H9 (cell line): Measurements from ENCODE around the gene ACOT7. TPM values are rescaled to one million over a fixed set of nuclear protein-coding genes. Genes with fewer than 3 reads are reported as not detected.

Experiments
- DNase-seq: peaks from one replicate; pipeline ENCODE4 v3.0.0-alpha.2; 2017
- H2AFZ ChIP-seq: one replicate; pipeline ENCODE4 v1.6.1; 2013; ENCODE audit warnings: mild to moderate bottlenecking, low read length, control low read depth, moderate library complexity
- H2AK5ac ChIP-seq: 2 replicates; pipeline ENCODE4 v1.6.1; 2013; ENCODE audit warnings: low read length, control low read depth, mixed read lengths; ENCODE audit not compliant: insufficient read length
- H2BK120ac ChIP-seq: one replicate; pipeline ENCODE4 v1.6.1; 2013; ENCODE audit warnings: low read depth, mild to moderate bottlenecking, low read length, control low read depth, inconsistent platforms; ENCODE audit not compliant: poor library complexity, severe bottlenecking
- H2BK12ac ChIP-seq: 2 replicates; pipeline ENCODE4 v1.6.1; 2013; ENCODE audit warnings: low read length, control low read depth, mixed read lengths, low read depth; ENCODE audit not compliant: insufficient read length
- H2BK15ac ChIP-seq: 2 replicates; pipeline ENCODE4 v1.6.1; 2013; ENCODE audit warnings: low read depth, low read length, control low read depth
- H2BK20ac ChIP-seq: one replicate; pipeline ENCODE4 v1.6.1; 2013; ENCODE audit warnings: low read depth, mild to moderate bottlenecking, low read length, control low read depth, inconsistent platforms; ENCODE audit not compliant: poor library complexity, severe bottlenecking
- H2BK5ac ChIP-seq: 2 replicates; pipeline ENCODE4 v1.6.1; 2013; ENCODE audit warnings: low read length, control low read depth, mixed read lengths; ENCODE audit not compliant: insufficient read length
- H3K14ac ChIP-seq: 2 replicates; pipeline ENCODE4 v1.6.1; 2013; ENCODE audit warnings: low read length, control low read depth; ENCODE audit not compliant: insufficient read depth
- H3K18ac ChIP-seq: 2 replicates; pipeline ENCODE4 v1.6.1; 2013; ENCODE audit warnings: low read depth, mild to moderate bottlenecking, mixed read lengths, low read length, control low read depth; ENCODE audit not compliant: insufficient read length
- H3K23ac ChIP-seq: 2 replicates; pipeline ENCODE4 v1.6.1; 2013; ENCODE audit warnings: low read length, control low read depth, mixed read lengths, low read depth; ENCODE audit not compliant: insufficient read length
- H3K23me2 ChIP-seq: 2 replicates; pipeline ENCODE4 v1.6.1; 2013; ENCODE audit warnings: low read depth, mild to moderate bottlenecking, mixed read lengths, low read length, control low read depth; ENCODE audit not compliant: insufficient read length, poor library complexity, severe bottlenecking
- H3K27ac ChIP-seq: 2 replicates; pipeline ENCODE4 v1.5.1; 2013; ENCODE audit warnings: low read length, control low read depth, mixed read lengths, low read depth; ENCODE audit not compliant: insufficient read length
- H3K27me3 ChIP-seq: 2 replicates; pipeline ENCODE4 v1.6.1; 2013; ENCODE audit warnings: low read length, control low read depth, inconsistent platforms; ENCODE audit not compliant: insufficient read depth
- H3K4ac ChIP-seq: 2 replicates; pipeline ENCODE4 v1.6.1; 2013; ENCODE audit warnings: low read depth, mild to moderate bottlenecking, control low read depth, inconsistent platforms, low read length, moderate library complexity
- H3K4me1 ChIP-seq: 2 replicates; pipeline ENCODE4 v1.6.1; 2013; ENCODE audit warnings: low read length, control low read depth, inconsistent platforms; ENCODE audit not compliant: insufficient read depth
- H3K4me2 ChIP-seq: 2 replicates; pipeline ENCODE4 v1.6.1; 2013; ENCODE audit warnings: low read length, control low read depth, mixed read lengths; ENCODE audit not compliant: insufficient read length, insufficient read depth
- H3K56ac ChIP-seq: 2 replicates; pipeline ENCODE4 v1.6.1; 2013; ENCODE audit warnings: low read depth, mild to moderate bottlenecking, mixed read lengths, low read length, control low read depth; ENCODE audit not compliant: insufficient read length
- H3K79me1 ChIP-seq: 2 replicates; pipeline ENCODE4 v1.6.1; 2013; ENCODE audit warnings: low read depth, mild to moderate bottlenecking, moderate library complexity, low read length, control low read depth, inconsistent platforms; ENCODE audit not compliant: insufficient read depth, poor library complexity, severe bottlenecking
- H3K79me2 ChIP-seq: 2 replicates; pipeline ENCODE4 v1.6.1; 2013; ENCODE audit warnings: low read length, control low read depth, inconsistent platforms; ENCODE audit not compliant: insufficient read depth
- H3K9ac ChIP-seq: 2 replicates; pipeline ENCODE4 v1.6.1; 2013; ENCODE audit warnings: low read length, control low read depth, mixed read lengths; ENCODE audit not compliant: insufficient read length; ENCODE audit errors: extremely low read depth
- H3K9me3 ChIP-seq: one replicate; pipeline ENCODE4 v1.6.1; 2013; ENCODE audit warnings: low read depth, low read length, inconsistent platforms; ENCODE audit not compliant: control insufficient read depth
- H3T11ph ChIP-seq: one replicate; pipeline ENCODE4 v1.6.1; 2013; ENCODE audit warnings: mild to moderate bottlenecking, low read length, control low read depth, inconsistent platforms
- H4K20me1 ChIP-seq: one replicate; pipeline ENCODE4 v1.6.1; 2013; ENCODE audit not compliant: control insufficient read depth, insufficient read length, insufficient read depth
- H4K5ac ChIP-seq: 2 replicates; pipeline ENCODE4 v1.6.1; 2013; ENCODE audit warnings: low read depth, mild to moderate bottlenecking, mixed read lengths, low read length, control low read depth; ENCODE audit not compliant: insufficient read length
- H4K8ac ChIP-seq: replicated peaks from 2 replicates; pipeline ENCODE4 v1.6.1; 2013; ENCODE audit warnings: low read length, control low read depth, mixed read lengths, low read depth; ENCODE audit not compliant: insufficient read length
- H4K91ac ChIP-seq: 2 replicates; pipeline ENCODE4 v1.6.1; 2013; ENCODE audit warnings: low read depth, mild to moderate bottlenecking, moderate library complexity, mixed read lengths, low read length, control low read depth; ENCODE audit not compliant: insufficient read length
- H3K27ac Mint-ChIP-seq, 3 experiments: 2 replicates in 2 of 3; 3 replicates in 1 of 3; pipeline ENCODE4 v1.8.0; 2020 to 2021; ENCODE audit warnings: mixed read lengths in 3 of 3, mild to moderate bottlenecking in 1 of 3, moderate library complexity in 1 of 3
- H3K27me3 Mint-ChIP-seq: 2 replicates; pipeline ENCODE4 v1.8.0; 2021; ENCODE audit warnings: low read depth, mild to moderate bottlenecking, moderate library complexity, mixed read lengths
- H3K36me3 Mint-ChIP-seq, 3 experiments: 2 replicates in 2 of 3; 3 replicates in 1 of 3; pipeline ENCODE4 v1.8.0; 2020 to 2021; ENCODE audit warnings: low read depth in 3 of 3, mixed read lengths in 3 of 3; ENCODE audit not compliant: insufficient read depth in 1 of 3
- H3K4me1 Mint-ChIP-seq, 2 experiments: 2 replicates each; pipeline ENCODE4 v1.8.0; 2020; ENCODE audit warnings: mixed read lengths in 2 of 2
- H3K4me3 Mint-ChIP-seq, 2 experiments: 2 replicates in 1 of 2; 3 replicates in 1 of 2; pipeline ENCODE4 v1.8.0; 2020 to 2021; ENCODE audit warnings: mild to moderate bottlenecking in 2 of 2, mixed read lengths in 2 of 2, moderate library complexity in 1 of 2
- H3K9me3 Mint-ChIP-seq, 2 experiments: 2 replicates in 1 of 2; 3 replicates in 1 of 2; pipeline ENCODE4 v1.8.0; 2020; ENCODE audit warnings: mild to moderate bottlenecking in 2 of 2, mixed read lengths in 2 of 2, moderate library complexity in 1 of 2
- WGBS: extraction: QIAGEN DNeasy Blood & Tissue Kit; methylation state at CpG from one replicate; pipeline ENCODE4 v1.1.7; 2013; ENCODE audit warnings: missing lambda C conversion rate, low lambda C conversion rate, mixed read lengths; ENCODE audit not compliant: insufficient read length; ENCODE audit errors: extremely low coverage; 5-methylcytosine and 5-hydroxymethylcytosine counted together
- total RNA-seq: library from RNA; stranded (reverse); gene quantifications from 2 replicates; pipeline ENCODE4 v1.2.1, GENCODE V29; 2021
- TF ChIP-seq, protein P1 (sequence below): fragments of 200-600 bp; sonication (generic); conservative IDR thresholded peaks from 3 replicates; pipeline ENCODE4 v1.8.0; 2021; ENCODE audit warnings: antibody characterized with exemption, mild to moderate bottlenecking

ACOT7 gene
- total RNA-seq, 1 experiment from 2014 or later = 87.4 TPM

DNA sequence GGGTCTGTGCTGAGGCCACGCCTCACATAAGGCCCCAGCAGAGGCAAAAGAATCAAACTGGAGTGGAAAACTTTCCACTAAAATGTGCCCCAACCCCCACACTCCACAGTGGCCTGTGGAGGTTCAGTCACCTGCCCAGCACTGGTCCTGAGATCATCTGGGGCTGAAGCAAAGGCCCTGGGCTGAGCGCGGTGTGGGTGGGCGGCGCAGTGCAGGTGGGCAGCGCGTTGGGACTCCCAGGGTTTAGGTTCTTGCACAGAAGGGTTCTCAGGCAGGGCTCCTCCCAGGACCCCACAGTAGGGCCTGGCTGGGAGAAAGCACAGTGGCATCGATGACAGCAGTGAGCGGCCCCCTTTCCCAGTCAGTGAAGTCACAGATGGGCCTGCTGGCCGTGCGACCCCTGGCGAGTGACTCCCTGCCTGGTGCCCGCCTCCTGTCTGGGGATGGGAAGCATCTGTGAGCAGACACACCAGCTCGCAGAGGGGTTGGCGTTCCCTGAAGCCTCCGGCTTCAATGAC, 118.9 kb downstream of the ACOT7 start:
- H3K27me3 Mint-ChIP-seq = no peaks in the 10 kb centered on the region; the same call in 1 of the 2 replicates
- no peak overlapping the region for H3K4me2 ChIP-seq
- H3K4me3 Mint-ChIP-seq = no peak overlapping the region
- WGBS = no CpG with 5 or more reads among the region's 16 CpGs
- H2AFZ ChIP-seq = no peak overlapping the region
- no peak overlapping the region for H2BK20ac ChIP-seq
- 0 out of 2 replicates have a peak, but pooled peaks cover 4% of the 10 kb centered on the region for H3K4me1 ChIP-seq
- no peak overlapping the region for H3K27ac ChIP-seq
- H3K9ac ChIP-seq = no peak overlapping the region
- H3K79me2 ChIP-seq = no peaks in the 10 kb centered on the region
- H4K8ac ChIP-seq = no peak overlapping the region
- no peak overlapping the region for H2BK120ac ChIP-seq
- no peak overlapping the region for H2BK15ac ChIP-seq
- H3K36me3 Mint-ChIP-seq = peaks cover 5 to 10% (median 7%) of the 10 kb centered on the region in 3 experiments; a peak in 4 of 7 replicates
- H3K14ac ChIP-seq = no peak overlapping the region
- H4K5ac ChIP-seq = no peak overlapping the region
- peak overlapping the region in 1 of 3 experiments; percentile 62; a peak in 1 of 7 replicates for H3K27ac Mint-ChIP-seq
- no peak overlapping the region for H4K91ac ChIP-seq
- H4K20me1 ChIP-seq = peaks cover 3% of the 10 kb centered on the region
- H2BK12ac ChIP-seq = no peak overlapping the region
- DNase-seq = no peak
- no peak overlapping the region for H2AK5ac ChIP-seq
- H3K9me3 Mint-ChIP-seq = no peaks in the 10 kb centered on the region
- no peak overlapping the region for H3K18ac ChIP-seq
- no peaks in the 10 kb centered on the region for H3K79me1 ChIP-seq
- no peak overlapping the region for H3K4ac ChIP-seq
- H3K27me3 ChIP-seq = no peaks in the 10 kb centered on the region
- no peaks in the 10 kb centered on the region for H3K23me2 ChIP-seq
- TF ChIP-seq, protein P1, sequence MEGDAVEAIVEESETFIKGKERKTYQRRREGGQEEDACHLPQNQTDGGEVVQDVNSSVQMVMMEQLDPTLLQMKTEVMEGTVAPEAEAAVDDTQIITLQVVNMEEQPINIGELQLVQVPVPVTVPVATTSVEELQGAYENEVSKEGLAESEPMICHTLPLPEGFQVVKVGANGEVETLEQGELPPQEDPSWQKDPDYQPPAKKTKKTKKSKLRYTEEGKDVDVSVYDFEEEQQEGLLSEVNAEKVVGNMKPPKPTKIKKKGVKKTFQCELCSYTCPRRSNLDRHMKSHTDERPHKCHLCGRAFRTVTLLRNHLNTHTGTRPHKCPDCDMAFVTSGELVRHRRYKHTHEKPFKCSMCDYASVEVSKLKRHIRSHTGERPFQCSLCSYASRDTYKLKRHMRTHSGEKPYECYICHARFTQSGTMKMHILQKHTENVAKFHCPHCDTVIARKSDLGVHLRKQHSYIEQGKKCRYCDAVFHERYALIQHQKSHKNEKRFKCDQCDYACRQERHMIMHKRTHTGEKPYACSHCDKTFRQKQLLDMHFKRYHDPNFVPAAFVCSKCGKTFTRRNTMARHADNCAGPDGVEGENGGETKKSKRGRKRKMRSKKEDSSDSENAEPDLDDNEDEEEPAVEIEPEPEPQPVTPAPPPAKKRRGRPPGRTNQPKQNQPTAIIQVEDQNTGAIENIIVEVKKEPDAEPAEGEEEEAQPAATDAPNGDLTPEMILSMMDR = no peak
- H3K9me3 ChIP-seq = no peaks in the 10 kb centered on the region
- H3K23ac ChIP-seq = no peak overlapping the region
- no peak overlapping the region for H2BK5ac ChIP-seq
- no peak overlapping the region for H3K56ac ChIP-seq
- peaks cover 28 to 51% of the 10 kb centered on the region in 2 experiments for H3K4me1 Mint-ChIP-seq
- no peak overlapping the region for H3T11ph ChIP-seq
